ENCODE measurements around the gene AZI2. TPM values are rescaled to one million over a fixed set of nuclear protein-coding genes. Genes with fewer than 3 reads are reported as not detected.

Gene AZI2
- total and polyA plus RNA-seq, 9 of the 15 experiments (the other 6 are each of a cell fraction or from before 2014, with no cell fraction given), result 28.5 to 96.3 (median 70.2) TPM

DNA sequence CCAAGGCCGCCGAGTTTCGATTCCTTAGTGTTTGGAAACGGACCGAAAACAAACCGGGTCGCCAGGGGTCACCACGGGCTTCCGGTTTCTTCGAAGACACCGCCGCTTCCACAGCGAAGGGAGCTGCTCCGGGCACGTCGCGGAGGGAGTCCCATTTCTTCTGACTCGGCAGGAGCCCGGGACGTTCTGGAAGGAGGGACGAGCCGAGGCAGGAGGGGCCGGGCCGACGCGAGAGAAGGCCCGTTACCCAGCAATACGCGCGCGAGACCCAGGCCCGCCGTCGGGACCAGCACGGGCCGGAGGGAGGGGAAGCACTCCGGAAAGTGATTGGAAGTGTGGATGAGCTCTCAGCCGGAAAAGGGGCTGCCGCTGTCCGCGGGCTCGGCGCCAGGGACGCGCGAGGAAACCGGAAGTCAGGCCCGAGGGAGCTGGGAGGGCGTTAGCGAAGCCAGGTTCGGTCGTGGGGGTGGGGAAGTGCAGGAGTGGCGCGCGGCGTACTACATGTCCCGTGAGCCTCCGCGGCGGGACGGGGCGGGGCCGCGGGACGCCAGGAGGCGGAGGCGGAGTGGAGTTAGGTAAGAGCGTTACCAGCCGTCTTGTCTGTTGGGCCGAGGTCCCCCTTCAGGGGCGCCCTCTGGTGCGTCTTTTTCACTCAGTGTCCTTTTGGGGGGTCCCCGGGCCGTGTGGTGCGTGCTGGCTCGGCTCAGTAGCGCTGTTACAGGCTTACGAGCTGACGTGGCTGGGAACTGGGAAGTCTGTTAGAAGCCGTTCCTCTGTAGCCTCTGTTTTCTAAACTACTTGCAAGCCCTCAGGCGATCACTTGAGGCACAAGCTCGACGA, at the start of gene AZI2, which contains the start of gene ZCWPW2 (continued):
- TF ChIP-seq TCF7 (IDR thresholded peaks at IDR 0.05; ENCODE audit: borderline replicate concordance) (no peak), FIP1L1 (IDR thresholded peaks at IDR 0.05; ENCODE audit: low read depth, low read length, poor library complexity, severe bottlenecking) (peak; percentile 67), ZNF76 (CRISPR knock-in tag; IDR thresholded peaks at IDR 0.05; ENCODE audit: borderline replicate concordance) (peak; percentile 73; the same call in 1 of the 2 replicates), MEIS2 (IDR thresholded peaks at IDR 0.05; ENCODE audit: partially characterized antibody) (peak; percentile 1), SP1 (CRISPR knock-in tag; IDR thresholded peaks at IDR 0.05) (peak; percentile 96), ZNF445 (CRISPR knock-in tag; IDR thresholded peaks at IDR 0.05; ENCODE audit: low read depth) (no peak), RFX7 (CRISPR knock-in tag; IDR thresholded peaks at IDR 0.05) (0 out of 2 replicates have a peak, but pooled peaks have one; percentile 69), ETV5 (CRISPR knock-in tag; IDR thresholded peaks at IDR 0.05; ENCODE audit: low read depth) (peak; percentile 88), ZSCAN32 (CRISPR knock-in tag; IDR thresholded peaks at IDR 0.05) (peak; percentile 45; the same call in 1 of the 2 replicates), ESRRA (IDR thresholded peaks at IDR 0.05; ENCODE audit: borderline replicate concordance, low read depth) (0 out of 2 replicates have a peak, but pooled peaks have one; percentile 19), CBX2 (IDR thresholded peaks at IDR 0.05; ENCODE audit: insufficient read depth, low read length, poor library complexity, severe bottlenecking) (no peak), NFYB (IDR thresholded peaks at IDR 0.05; ENCODE audit: extremely low read depth, insufficient read length) (no peak), ZNF124 (CRISPR knock-in tag; IDR thresholded peaks at IDR 0.05) (no peak), HDAC1 (IDR thresholded peaks at IDR 0.05) (peak in 1 of 2 experiments; percentile 57; a peak in 1 of 4 replicates), ZSCAN29 (IDR thresholded peaks at IDR 0.05) (0 out of 2 replicates have a peak, but pooled peaks have one; percentile 57)
- TF ChIP-seq, protein P1, sequence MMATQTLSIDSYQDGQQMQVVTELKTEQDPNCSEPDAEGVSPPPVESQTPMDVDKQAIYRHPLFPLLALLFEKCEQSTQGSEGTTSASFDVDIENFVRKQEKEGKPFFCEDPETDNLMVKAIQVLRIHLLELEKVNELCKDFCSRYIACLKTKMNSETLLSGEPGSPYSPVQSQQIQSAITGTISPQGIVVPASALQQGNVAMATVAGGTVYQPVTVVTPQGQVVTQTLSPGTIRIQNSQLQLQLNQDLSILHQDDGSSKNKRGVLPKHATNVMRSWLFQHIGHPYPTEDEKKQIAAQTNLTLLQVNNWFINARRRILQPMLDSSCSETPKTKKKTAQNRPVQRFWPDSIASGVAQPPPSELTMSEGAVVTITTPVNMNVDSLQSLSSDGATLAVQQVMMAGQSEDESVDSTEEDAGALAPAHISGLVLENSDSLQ (IDR thresholded peaks at IDR 0.05), result no peak
- TF ChIP-seq, protein P2, sequence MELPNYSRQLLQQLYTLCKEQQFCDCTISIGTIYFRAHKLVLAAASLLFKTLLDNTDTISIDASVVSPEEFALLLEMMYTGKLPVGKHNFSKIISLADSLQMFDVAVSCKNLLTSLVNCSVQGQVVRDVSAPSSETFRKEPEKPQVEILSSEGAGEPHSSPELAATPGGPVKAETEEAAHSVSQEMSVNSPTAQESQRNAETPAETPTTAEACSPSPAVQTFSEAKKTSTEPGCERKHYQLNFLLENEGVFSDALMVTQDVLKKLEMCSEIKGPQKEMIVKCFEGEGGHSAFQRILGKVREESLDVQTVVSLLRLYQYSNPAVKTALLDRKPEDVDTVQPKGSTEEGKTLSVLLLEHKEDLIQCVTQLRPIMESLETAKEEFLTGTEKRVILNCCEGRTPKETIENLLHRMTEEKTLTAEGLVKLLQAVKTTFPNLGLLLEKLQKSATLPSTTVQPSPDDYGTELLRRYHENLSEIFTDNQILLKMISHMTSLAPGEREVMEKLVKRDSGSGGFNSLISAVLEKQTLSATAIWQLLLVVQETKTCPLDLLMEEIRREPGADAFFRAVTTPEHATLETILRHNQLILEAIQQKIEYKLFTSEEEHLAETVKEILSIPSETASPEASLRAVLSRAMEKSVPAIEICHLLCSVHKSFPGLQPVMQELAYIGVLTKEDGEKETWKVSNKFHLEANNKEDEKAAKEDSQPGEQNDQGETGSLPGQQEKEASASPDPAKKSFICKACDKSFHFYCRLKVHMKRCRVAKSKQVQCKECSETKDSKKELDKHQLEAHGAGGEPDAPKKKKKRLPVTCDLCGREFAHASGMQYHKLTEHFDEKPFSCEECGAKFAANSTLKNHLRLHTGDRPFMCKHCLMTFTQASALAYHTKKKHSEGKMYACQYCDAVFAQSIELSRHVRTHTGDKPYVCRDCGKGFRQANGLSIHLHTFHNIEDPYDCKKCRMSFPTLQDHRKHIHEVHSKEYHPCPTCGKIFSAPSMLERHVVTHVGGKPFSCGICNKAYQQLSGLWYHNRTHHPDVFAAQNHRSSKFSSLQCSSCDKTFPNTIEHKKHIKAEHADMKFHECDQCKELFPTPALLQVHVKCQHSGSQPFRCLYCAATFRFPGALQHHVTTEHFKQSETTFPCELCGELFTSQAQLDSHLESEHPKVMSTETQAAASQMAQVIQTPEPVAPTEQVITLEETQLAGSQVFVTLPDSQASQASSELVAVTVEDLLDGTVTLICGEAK (IDR thresholded peaks at IDR 0.05), result peak; percentile 92
- TF ChIP-seq, protein P2 (CRISPR knock-in tag; IDR thresholded peaks at IDR 0.05), result no peak

Measured in K562 (cell line).